HepG2 (cell line): ENCODE data around the gene TMED6. TPM values are rescaled to one million over a fixed set of nuclear protein-coding genes. Genes with fewer than 3 reads are reported as not detected.

Source experiments
- AKAP8 ChIP-seq: sonication (generic); formaldehyde crosslinking; IDR thresholded peaks from 2 replicates; pipeline ENCODE4 v1.5.1; 2020; ENCODE audit warnings: mild to moderate bottlenecking, missing genetic modification reagents
- FIP1L1 ChIP-seq: fragments of 200-400 bp; formaldehyde crosslinking; IDR thresholded peaks from 2 replicates; pipeline ENCODE4 v1.6.1; 2018; ENCODE audit warnings: low read depth, mild to moderate bottlenecking, low read length, moderate library complexity, borderline replicate concordance; ENCODE audit not compliant: insufficient read depth
- KDM6A ChIP-seq: IDR thresholded peaks from 2 replicates; pipeline ENCODE4 v1.6.1; 2016; ENCODE audit warnings: low read depth
- MLLT10 ChIP-seq: sonication (generic); formaldehyde crosslinking; IDR thresholded peaks from 2 replicates; pipeline ENCODE4 v1.4.0; 2020; ENCODE audit warnings: missing genetic modification reagents
- PHF5A ChIP-seq: IDR thresholded peaks from one replicate; pipeline ENCODE4 v1.6.1; 2018; ENCODE audit warnings: low read depth, missing genetic modification reagents; ENCODE audit not compliant: unreplicated experiment
- RARA ChIP-seq: IDR thresholded peaks from 2 replicates; pipeline ENCODE4 v1.6.1; 2016; ENCODE audit warnings: missing genetic modification reagents, missing compliant biosample characterization
- RBM22 ChIP-seq: fragments of 200-400 bp; formaldehyde crosslinking; optimal IDR thresholded peaks from 2 replicates; pipeline ENCODE3; 2017; ENCODE audit warnings: mild to moderate bottlenecking, low read length, moderate library complexity
- SUZ12 ChIP-seq: fragments of 150-350 bp; IDR thresholded peaks from 2 replicates; pipeline ENCODE4 v1.6.1; 2014; ENCODE audit warnings: low read depth, low read length
- YEATS4 ChIP-seq: sonication (generic); formaldehyde crosslinking; IDR thresholded peaks from 2 replicates; pipeline ENCODE4 v1.4.0; 2020; ENCODE audit warnings: missing genetic modification reagents, borderline replicate concordance
- ZFAT ChIP-seq: sonication (generic); formaldehyde crosslinking; conservative IDR thresholded peaks from 2 replicates; pipeline ENCODE4 v1.8.1; 2023; ENCODE audit warnings: missing genetic modification reagents, inconsistent platforms
- ZFP1 ChIP-seq: IDR thresholded peaks from 2 replicates; pipeline ENCODE4 v1.6.1; 2016
- ZFP36L2 ChIP-seq: sonication (generic); formaldehyde crosslinking; IDR thresholded peaks from 2 replicates; pipeline ENCODE4 v1.4.0; 2020; ENCODE audit warnings: missing genetic modification reagents
- ZKSCAN8 ChIP-seq: IDR thresholded peaks from 2 replicates; pipeline ENCODE4 v1.6.1; 2016; ENCODE audit warnings: borderline replicate concordance, missing genetic modification reagents, missing compliant biosample characterization
- ZMAT3 ChIP-seq: sonication (generic); formaldehyde crosslinking; conservative IDR thresholded peaks from 2 replicates; pipeline ENCODE4 v1.7.0; 2021; ENCODE audit warnings: missing genetic modification reagents
- ZNF235 ChIP-seq: sonication (generic); formaldehyde crosslinking; IDR thresholded peaks from 2 replicates; pipeline ENCODE4 v1.8.1; 2023; ENCODE audit warnings: mild to moderate bottlenecking, missing genetic modification reagents, borderline replicate concordance
- ZNF460 ChIP-seq: sonication (generic); formaldehyde crosslinking; IDR thresholded peaks from 2 replicates; pipeline ENCODE4 v1.5.1; 2020; ENCODE audit warnings: missing genetic modification reagents, mild to moderate bottlenecking, borderline replicate concordance
- ZNF773 ChIP-seq: sonication (generic); formaldehyde crosslinking; IDR thresholded peaks from 2 replicates; pipeline ENCODE4 v1.4.0; 2020; ENCODE audit warnings: missing genetic modification reagents, borderline replicate concordance
- ZNF878 ChIP-seq: sonication (generic); formaldehyde crosslinking; IDR thresholded peaks from 2 replicates; pipeline ENCODE4 v1.8.1; 2023; ENCODE audit warnings: mild to moderate bottlenecking, missing genetic modification reagents, moderate library complexity
- polyA plus RNA-seq, 8 experiments: library from polyadenylated mRNA; depleted of rRNA in 3 of 8; stranded (reverse) in 7 of 8; unstranded in 1 of 8; fragments of >200 nt; fragmentation: Illumina TruSeq in 4 of 8; extraction: Trizol in 4 of 8; gene quantifications; 2 replicates each; pipeline versions ENCODE4 v1.2.1 to v1.2.3, GENCODE V29; 2011 to 2016; ENCODE audit warnings: low read depth in 4 of 8, missing spikeins in 1 of 8, mixed read lengths in 1 of 8; ENCODE audit not compliant: insufficient read depth in 1 of 8
- total RNA-seq, 5 experiments: library from RNA; depleted of rRNA; stranded (reverse); fragments of >200 nt; fragmentation: Illumina TruSeq; extraction: Trizol; gene quantifications; 2 replicates each; pipeline ENCODE4 v1.2.3, GENCODE V29; 2016; ENCODE audit warnings: low read depth in 1 of 5
- TF ChIP-seq, protein P1 (sequence below): fragments of 450-650 bp; IDR thresholded peaks from 2 replicates; pipeline ENCODE4 v1.6.1; 2017
- TF ChIP-seq, protein P2 (sequence below): sonication (generic); formaldehyde crosslinking; IDR thresholded peaks from 2 replicates; pipeline ENCODE4 v1.5.0; 2020; ENCODE audit warnings: mild to moderate bottlenecking, missing genetic modification reagents
- TF ChIP-seq, protein P3 (sequence below): IDR thresholded peaks from 2 replicates; pipeline ENCODE4 v1.6.1; 2012; ENCODE audit warnings: low read length, improper control_type of control experiment
- TF ChIP-seq, protein P4 (sequence below): sonication (generic); formaldehyde crosslinking; IDR thresholded peaks from 2 replicates; pipeline ENCODE4 v1.5.0; 2020; ENCODE audit warnings: mild to moderate bottlenecking, low read depth, missing genetic modification reagents, borderline replicate concordance
- TF ChIP-seq, protein P5 (sequence below): sonication (generic); formaldehyde crosslinking; IDR thresholded peaks from 2 replicates; pipeline ENCODE4 v1.4.0; 2020; ENCODE audit warnings: missing genetic modification reagents

TMED6 gene
- total and polyA plus RNA-seq, 2 of the 13 experiments (the other 11 are each of a cell fraction or from before 2014, with no cell fraction given) = 9.8 to 14.4 TPM

DNA sequence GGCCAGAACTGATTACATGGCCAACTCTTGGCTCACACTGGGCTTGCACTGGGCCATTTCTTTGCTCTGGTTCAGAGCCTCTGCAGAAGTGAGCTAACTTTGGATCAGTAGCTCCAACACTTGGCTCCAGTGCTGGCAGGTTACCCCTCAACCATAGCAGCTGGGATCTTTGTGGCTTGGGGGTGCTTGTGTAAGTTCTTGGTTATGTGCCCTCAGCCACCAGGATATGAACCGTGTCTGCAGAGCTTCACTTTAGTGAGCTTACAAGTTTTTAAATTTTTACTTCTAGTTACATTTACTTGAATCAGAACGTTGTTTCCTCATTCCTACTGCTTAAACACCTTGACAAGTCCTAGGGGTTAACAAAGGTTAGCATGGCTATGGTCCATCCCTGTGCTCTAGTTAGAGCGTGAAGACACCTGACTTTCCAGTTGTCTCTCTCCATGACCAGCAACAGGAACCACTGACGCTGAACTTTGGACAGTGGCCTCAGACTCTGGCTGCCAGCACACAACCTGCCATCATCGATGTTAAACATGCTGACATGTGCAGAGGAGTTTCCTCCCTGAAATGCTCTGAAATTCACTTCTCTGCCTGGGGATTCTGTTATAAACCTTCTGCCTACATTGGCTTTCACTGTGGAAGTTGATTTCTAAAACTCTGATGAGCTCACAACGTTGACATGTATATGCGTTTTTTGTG is 25.3 kb downstream of the TMED6 start (continued):
- TF ChIP-seq, protein P1, sequence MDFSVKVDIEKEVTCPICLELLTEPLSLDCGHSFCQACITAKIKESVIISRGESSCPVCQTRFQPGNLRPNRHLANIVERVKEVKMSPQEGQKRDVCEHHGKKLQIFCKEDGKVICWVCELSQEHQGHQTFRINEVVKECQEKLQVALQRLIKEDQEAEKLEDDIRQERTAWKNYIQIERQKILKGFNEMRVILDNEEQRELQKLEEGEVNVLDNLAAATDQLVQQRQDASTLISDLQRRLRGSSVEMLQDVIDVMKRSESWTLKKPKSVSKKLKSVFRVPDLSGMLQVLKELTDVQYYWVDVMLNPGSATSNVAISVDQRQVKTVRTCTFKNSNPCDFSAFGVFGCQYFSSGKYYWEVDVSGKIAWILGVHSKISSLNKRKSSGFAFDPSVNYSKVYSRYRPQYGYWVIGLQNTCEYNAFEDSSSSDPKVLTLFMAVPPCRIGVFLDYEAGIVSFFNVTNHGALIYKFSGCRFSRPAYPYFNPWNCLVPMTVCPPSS = no peak
- TF ChIP-seq, protein P2, sequence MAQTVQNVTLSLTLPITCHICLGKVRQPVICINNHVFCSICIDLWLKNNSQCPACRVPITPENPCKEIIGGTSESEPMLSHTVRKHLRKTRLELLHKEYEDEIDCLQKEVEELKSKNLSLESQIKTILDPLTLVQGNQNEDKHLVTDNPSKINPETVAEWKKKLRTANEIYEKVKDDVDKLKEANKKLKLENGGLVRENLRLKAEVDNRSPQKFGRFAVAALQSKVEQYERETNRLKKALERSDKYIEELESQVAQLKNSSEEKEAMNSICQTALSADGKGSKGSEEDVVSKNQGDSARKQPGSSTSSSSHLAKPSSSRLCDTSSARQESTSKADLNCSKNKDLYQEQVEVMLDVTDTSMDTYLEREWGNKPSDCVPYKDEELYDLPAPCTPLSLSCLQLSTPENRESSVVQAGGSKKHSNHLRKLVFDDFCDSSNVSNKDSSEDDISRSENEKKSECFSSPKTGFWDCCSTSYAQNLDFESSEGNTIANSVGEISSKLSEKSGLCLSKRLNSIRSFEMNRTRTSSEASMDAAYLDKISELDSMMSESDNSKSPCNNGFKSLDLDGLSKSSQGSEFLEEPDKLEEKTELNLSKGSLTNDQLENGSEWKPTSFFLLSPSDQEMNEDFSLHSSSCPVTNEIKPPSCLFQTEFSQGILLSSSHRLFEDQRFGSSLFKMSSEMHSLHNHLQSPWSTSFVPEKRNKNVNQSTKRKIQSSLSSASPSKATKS = no peak
- TF ChIP-seq YEATS4 = peak; percentile 79; the same call in 1 of the 2 replicates
- TF ChIP-seq FIP1L1 = no peak
- TF ChIP-seq, protein P3, sequence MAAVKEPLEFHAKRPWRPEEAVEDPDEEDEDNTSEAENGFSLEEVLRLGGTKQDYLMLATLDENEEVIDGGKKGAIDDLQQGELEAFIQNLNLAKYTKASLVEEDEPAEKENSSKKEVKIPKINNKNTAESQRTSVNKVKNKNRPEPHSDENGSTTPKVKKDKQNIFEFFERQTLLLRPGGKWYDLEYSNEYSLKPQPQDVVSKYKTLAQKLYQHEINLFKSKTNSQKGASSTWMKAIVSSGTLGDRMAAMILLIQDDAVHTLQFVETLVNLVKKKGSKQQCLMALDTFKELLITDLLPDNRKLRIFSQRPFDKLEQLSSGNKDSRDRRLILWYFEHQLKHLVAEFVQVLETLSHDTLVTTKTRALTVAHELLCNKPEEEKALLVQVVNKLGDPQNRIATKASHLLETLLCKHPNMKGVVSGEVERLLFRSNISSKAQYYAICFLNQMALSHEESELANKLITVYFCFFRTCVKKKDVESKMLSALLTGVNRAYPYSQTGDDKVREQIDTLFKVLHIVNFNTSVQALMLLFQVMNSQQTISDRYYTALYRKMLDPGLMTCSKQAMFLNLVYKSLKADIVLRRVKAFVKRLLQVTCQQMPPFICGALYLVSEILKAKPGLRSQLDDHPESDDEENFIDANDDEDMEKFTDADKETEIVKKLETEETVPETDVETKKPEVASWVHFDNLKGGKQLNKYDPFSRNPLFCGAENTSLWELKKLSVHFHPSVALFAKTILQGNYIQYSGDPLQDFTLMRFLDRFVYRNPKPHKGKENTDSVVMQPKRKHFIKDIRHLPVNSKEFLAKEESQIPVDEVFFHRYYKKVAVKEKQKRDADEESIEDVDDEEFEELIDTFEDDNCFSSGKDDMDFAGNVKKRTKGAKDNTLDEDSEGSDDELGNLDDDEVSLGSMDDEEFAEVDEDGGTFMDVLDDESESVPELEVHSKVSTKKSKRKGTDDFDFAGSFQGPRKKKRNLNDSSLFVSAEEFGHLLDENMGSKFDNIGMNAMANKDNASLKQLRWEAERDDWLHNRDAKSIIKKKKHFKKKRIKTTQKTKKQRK = no peak
- TF ChIP-seq AKAP8 (CRISPR knock-in tag) = no peak; the same call in 1 of the 2 replicates
- TF ChIP-seq SUZ12 = no peak
- TF ChIP-seq MLLT10 (CRISPR knock-in tag) = no peak
- peak; percentile 90 for TF ChIP-seq RBM22
- no peak for TF ChIP-seq ZNF460 (CRISPR knock-in tag)
- TF ChIP-seq ZNF878 (CRISPR knock-in tag) = no peak
- TF ChIP-seq ZNF773 (CRISPR knock-in tag) = no peak
- no peak for TF ChIP-seq ZFP1
- TF ChIP-seq ZFP36L2 (CRISPR knock-in tag) = no peak
- TF ChIP-seq KDM6A = peak; percentile 77
- TF ChIP-seq, protein P4, sequence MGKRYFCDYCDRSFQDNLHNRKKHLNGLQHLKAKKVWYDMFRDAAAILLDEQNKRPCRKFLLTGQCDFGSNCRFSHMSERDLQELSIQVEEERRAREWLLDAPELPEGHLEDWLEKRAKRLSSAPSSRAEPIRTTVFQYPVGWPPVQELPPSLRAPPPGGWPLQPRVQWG (CRISPR knock-in tag) = no peak
- 0 out of 2 replicates have a peak, but pooled peaks have one; percentile 83 for TF ChIP-seq ZMAT3 (CRISPR knock-in tag)
- TF ChIP-seq, protein P5, sequence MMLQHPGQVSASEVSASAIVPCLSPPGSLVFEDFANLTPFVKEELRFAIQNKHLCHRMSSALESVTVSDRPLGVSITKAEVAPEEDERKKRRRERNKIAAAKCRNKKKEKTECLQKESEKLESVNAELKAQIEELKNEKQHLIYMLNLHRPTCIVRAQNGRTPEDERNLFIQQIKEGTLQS (CRISPR knock-in tag) = no peak
- no peak for TF ChIP-seq ZNF235
- no peak for TF ChIP-seq PHF5A (CRISPR knock-in tag)
- no peak for TF ChIP-seq ZKSCAN8
- TF ChIP-seq ZFAT (CRISPR knock-in tag) = no peak
- peak; percentile 73 for TF ChIP-seq RARA (CRISPR knock-in tag)
